ENCODE data around the gene COX4I2. TPM values are rescaled to one million over a fixed set of nuclear protein-coding genes. Genes with fewer than 3 reads are reported as not detected.

COX4I2 gene
- total and polyA plus RNA-seq, 2 donors (not counting 1 experiment from before 2014, with no cell fraction given): not detected

DNA sequence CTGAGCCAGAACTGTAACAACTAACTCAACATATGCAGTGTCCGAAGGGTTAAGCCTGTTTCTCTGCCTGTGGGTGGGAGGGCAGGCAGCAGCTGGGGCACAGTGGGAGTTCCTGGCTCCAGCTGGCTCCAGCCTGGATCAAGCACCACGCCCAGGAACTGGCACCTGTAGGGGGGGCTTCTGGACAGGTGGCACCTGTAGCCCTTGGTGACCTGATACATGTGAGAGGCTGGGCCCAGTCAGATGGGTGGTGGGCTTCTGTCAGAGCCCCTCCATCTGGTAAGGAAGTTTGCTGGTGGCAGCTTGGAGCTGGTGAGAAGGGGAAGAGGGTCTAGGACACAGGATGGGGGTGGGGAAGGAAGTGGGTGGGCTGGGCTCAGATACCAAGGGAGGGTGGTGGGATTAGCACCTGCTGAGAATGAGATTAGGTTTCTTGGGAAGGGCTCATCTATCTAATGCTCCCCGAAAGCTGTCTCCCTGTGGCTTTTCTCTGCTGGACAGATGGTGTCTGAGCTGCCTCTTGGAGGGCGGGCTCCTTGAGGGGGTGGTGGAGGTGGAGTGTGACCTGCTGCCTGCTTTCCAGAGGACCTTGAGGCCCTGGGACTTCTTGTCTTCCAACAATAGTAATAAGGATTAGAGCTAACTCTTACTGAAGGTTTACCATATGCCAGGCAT, 56.4 kb downstream of the COX4I2 start:
- H3K4me2 ChIP-seq (replicated peaks; ENCODE audit: low read depth, low read length, poor library complexity, severe bottlenecking): no peak overlapping the region
- POLR2A ChIA-PET: no interaction called here
- TF ChIP-seq, protein P1, sequence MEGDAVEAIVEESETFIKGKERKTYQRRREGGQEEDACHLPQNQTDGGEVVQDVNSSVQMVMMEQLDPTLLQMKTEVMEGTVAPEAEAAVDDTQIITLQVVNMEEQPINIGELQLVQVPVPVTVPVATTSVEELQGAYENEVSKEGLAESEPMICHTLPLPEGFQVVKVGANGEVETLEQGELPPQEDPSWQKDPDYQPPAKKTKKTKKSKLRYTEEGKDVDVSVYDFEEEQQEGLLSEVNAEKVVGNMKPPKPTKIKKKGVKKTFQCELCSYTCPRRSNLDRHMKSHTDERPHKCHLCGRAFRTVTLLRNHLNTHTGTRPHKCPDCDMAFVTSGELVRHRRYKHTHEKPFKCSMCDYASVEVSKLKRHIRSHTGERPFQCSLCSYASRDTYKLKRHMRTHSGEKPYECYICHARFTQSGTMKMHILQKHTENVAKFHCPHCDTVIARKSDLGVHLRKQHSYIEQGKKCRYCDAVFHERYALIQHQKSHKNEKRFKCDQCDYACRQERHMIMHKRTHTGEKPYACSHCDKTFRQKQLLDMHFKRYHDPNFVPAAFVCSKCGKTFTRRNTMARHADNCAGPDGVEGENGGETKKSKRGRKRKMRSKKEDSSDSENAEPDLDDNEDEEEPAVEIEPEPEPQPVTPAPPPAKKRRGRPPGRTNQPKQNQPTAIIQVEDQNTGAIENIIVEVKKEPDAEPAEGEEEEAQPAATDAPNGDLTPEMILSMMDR (IDR thresholded peaks at IDR 0.05): no peak
- no peak for TF ChIP-seq EZH2 (IDR thresholded peaks at IDR 0.05; ENCODE audit: borderline replicate concordance, insufficient read depth, low read depth, low read length, poor library complexity, severe bottlenecking)
- H3K79me2 ChIP-seq (ENCODE audit: control insufficient read depth, insufficient read depth, low read length): peaks cover 39% of the 10 kb centered on the region
- Mint-ChIP-seq H3K9me3 (ENCODE audit: insufficient read depth) (no peaks in the 10 kb centered on the region), H3K4me1 (peaks cover 34% of the 10 kb centered on the region), H3K27me3 (no peaks in the 10 kb centered on the region), H3K4me3 (no peak overlapping the region), H3K27ac (no peak overlapping the region)
- no peak overlapping the region for H2AFZ ChIP-seq (ENCODE audit: insufficient read depth, low read depth, low read length, poor library complexity, severe bottlenecking)
- DNase-seq: no peak
- H3K27ac ChIP-seq (ENCODE audit: low read length in 2 of 2): no peak overlapping the region
- CTCF ChIA-PET: interaction anchor here (2.3 to 3.6 kb wide), 2 partner anchors 9 to 33 kb away, joined by 6 to 18 read pairs; no protein-coding TSS in a partner anchor
- H3K9me3 ChIP-seq (ENCODE audit: control extremely low read depth in 1 of 3, control insufficient read depth in 2 of 3, insufficient read depth in 1 of 3, low read length in 2 of 3): no peaks in the 10 kb centered on the region
- WGBS (ENCODE audit: insufficient coverage): 68% methylated on average over 3 of the region's 4 CpGs
- intact Hi-C loops (cut with micrococcal nuclease): no loop called here
- H3K36me3 ChIP-seq (replicated peaks in 1 of 2; ENCODE audit: control extremely low read depth in 1 of 2, control insufficient read depth in 1 of 2, extremely low read depth in 1 of 2, insufficient read depth in 2 of 2, low read length in 1 of 2): peaks cover 7 to 12% of the 10 kb centered on the region in 2 experiments
- H3K27me3 ChIP-seq (replicated peaks in 1 of 4; ENCODE audit: control extremely low read depth in 1 of 4, control insufficient read depth in 3 of 4, insufficient read depth in 4 of 4, low read length in 3 of 4): no peaks in the 10 kb centered on the region
- no peak overlapping the region for H3K9ac ChIP-seq (ENCODE audit: low read length)
- no peak for ATAC-seq (ENCODE audit: low read depth)
- H4K20me1 ChIP-seq (ENCODE audit: control insufficient read depth, insufficient read depth, low read length, poor library complexity, severe bottlenecking): no peaks in the 10 kb centered on the region
- H3K4me3 ChIP-seq (ENCODE audit: control extremely low read depth in 1 of 5, extremely low read depth in 1 of 5, insufficient read depth in 1 of 5, low read depth in 2 of 5, low read length in 4 of 5): no peak overlapping the region
- H3K4me1 ChIP-seq (ENCODE audit: control insufficient read depth in 2 of 2, insufficient read depth in 2 of 2, low read length in 2 of 2): peaks cover 12 to 28% of the 10 kb centered on the region in 2 donors

Small RNA genes within 50 kb of the gene (small RNA-seq; reads per million reads assigned to genes)
- not detected for gene MIR3193 (ENCODE audit: insufficient read length, low read depth, low replicate concordance)

Other genes with a start within 250 kb of the COX4I2 start
- not detected in 2 replicates for gene DEFB119, start 247.3 kb upstream of the COX4I2 start, total RNA-seq
- gene DEFB119, start 247.3 kb upstream of the COX4I2 start, polyA plus RNA-seq: not detected in 2 replicates
- gene DEFB121, start 231.7 kb upstream of the COX4I2 start, total RNA-seq: not detected in 2 replicates
- gene DEFB121, start 231.7 kb upstream of the COX4I2 start, polyA plus RNA-seq: not detected in 2 replicates
- not detected in 2 replicates for gene DEFB123, start 197.3 kb upstream of the COX4I2 start, total RNA-seq
- gene DEFB123, start 197.3 kb upstream of the COX4I2 start, polyA plus RNA-seq: not detected in 2 replicates
- not detected in 2 replicates for gene DEFB124, start 162.8 kb upstream of the COX4I2 start, total RNA-seq
- gene DEFB124, start 162.8 kb upstream of the COX4I2 start, polyA plus RNA-seq: not detected in 2 replicates
- gene REM1, start 162.6 kb upstream of the COX4I2 start, total RNA-seq: not detected in 2 replicates
- not detected in 2 replicates for gene REM1, start 162.6 kb upstream of the COX4I2 start, polyA plus RNA-seq
- 85.1 and 94.3 TPM in 2 replicates for gene HM13, start 123.5 kb upstream of the COX4I2 start, total RNA-seq
- 61.2 and 73.2 TPM in 2 replicates for gene HM13, start 123.5 kb upstream of the COX4I2 start, polyA plus RNA-seq
- gene ID1, start 32.6 kb upstream of the COX4I2 start, total RNA-seq: 3.4 and 4.4 TPM in 2 replicates
- 17.8 and 68.2 TPM in 2 replicates for gene ID1, start 32.6 kb upstream of the COX4I2 start, polyA plus RNA-seq
- gene BCL2L1, start 85.0 kb downstream of the COX4I2 start, total RNA-seq: 27.6 and 33.0 TPM in 2 replicates
- 9.5 and 10.1 TPM in 2 replicates for gene BCL2L1, start 85.0 kb downstream of the COX4I2 start, polyA plus RNA-seq
- gene TPX2, start 101.4 kb downstream of the COX4I2 start, total RNA-seq: 0.30 and 0.41 TPM in 2 replicates
- 0.27 and 0.31 TPM in 2 replicates for gene TPX2, start 101.4 kb downstream of the COX4I2 start, polyA plus RNA-seq
- not detected in 2 replicates for gene MYLK2, start 181.4 kb downstream of the COX4I2 start, total RNA-seq
- not detected in 2 replicates for gene MYLK2, start 181.4 kb downstream of the COX4I2 start, polyA plus RNA-seq
- not detected in 2 replicates for gene FOXS1, start 207.7 kb downstream of the COX4I2 start, total RNA-seq
- not detected in 2 replicates for gene FOXS1, start 207.7 kb downstream of the COX4I2 start, polyA plus RNA-seq
- 1.8 and 3.3 TPM in 2 replicates for gene DUSP15, start 232.6 kb downstream of the COX4I2 start, total RNA-seq
- 0.78 and 1.2 TPM in 2 replicates for gene DUSP15, start 232.6 kb downstream of the COX4I2 start, polyA plus RNA-seq
- gene TTLL9, start 232.7 kb downstream of the COX4I2 start, total RNA-seq: 0.74 and 1.2 TPM in 2 replicates
- 0.76 and 1.1 TPM in 2 replicates for gene TTLL9, start 232.7 kb downstream of the COX4I2 start, polyA plus RNA-seq